GM10266 (cell line): ENCODE data around the gene GNG4.

ENCODE experiments used
- DNase-seq: peaks from one replicate; pipeline ENCODE4 v3.0.0; 2012; ENCODE audit errors: extremely low spot score
- CTCF ChIP-seq: IDR thresholded peaks from 2 replicates; pipeline ENCODE4 v1.5.1; 2012; ENCODE audit warnings: mild to moderate bottlenecking, low read depth; ENCODE audit not compliant: control insufficient read depth, insufficient read depth; ENCODE audit errors: missing control alignments

GNG4 gene

GRCh38 chr1:235510823-235511222 lies 138.8 kb downstream of the GNG4 start:
- no peak for DNase-seq
- TF ChIP-seq CTCF: no peak

- no peak for DNase-seq
- no peak for TF ChIP-seq CTCF
Measured at GRCh38 chr1:235507623-235508022, 142.0 kb downstream of the GNG4 start.

DNA sequence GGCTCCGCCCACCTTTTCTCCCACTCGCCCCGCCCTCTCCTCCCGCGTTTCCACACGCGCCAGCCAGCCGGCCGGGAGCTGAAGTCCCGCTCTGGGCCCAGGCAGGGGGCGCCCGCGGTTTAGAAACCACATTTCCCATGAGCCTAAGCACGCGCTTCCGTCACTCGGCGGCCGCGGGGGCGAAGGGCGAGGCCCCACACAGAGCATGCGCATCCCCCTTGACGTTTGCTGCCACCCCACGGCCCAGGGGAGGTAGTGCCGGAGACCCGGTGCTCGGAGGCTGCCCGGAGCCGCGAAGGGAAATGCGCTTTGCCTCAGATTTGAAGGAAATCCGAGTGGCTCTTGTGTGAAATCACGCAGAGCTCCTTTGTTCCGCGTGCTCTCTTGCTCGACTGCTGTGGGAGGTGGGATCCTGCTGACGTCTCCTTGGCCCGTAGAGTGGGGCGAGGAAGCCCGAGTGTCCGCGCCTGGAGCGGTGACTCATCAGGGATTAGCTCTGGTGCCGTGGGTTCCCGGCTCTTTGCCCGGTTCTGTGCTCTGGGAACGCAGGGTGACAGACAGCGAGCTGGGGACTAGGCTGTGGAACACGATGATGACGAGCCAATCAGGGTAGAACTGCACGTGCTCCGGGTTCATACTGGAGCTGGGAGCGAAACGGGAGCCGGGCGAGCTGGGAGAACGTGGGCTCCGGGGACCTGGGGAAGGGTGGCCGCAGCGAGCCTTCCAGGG lies 144.9 kb downstream of the GNG4 start:
- DNase-seq: peak; percentile 98
- peak; percentile 75 for TF ChIP-seq CTCF

GRCh38 chr1:235504122-235504493 lies 145.5 kb downstream of the GNG4 start, which contains the start of gene B3GALNT2:
Gene B3GALNT2, minus strand, starts transcription at chr1:235504452. Its CDS starts 200 bp downstream, at chr1:235504252.
- no peak for TF ChIP-seq CTCF
- DNase-seq: no peak

- DNase-seq: peak; percentile 57
- TF ChIP-seq CTCF: no peak
Measured at GRCh38 chr1:235503403-235504121, 146.0 kb downstream of the GNG4 start.

GRCh38 chr1:235502601-235503402 lies 146.8 kb downstream of the GNG4 start:
- peak; percentile 28 for DNase-seq
- TF ChIP-seq CTCF: no peak
